Measurements from ENCODE around the gene P2RX4.

DNA sequence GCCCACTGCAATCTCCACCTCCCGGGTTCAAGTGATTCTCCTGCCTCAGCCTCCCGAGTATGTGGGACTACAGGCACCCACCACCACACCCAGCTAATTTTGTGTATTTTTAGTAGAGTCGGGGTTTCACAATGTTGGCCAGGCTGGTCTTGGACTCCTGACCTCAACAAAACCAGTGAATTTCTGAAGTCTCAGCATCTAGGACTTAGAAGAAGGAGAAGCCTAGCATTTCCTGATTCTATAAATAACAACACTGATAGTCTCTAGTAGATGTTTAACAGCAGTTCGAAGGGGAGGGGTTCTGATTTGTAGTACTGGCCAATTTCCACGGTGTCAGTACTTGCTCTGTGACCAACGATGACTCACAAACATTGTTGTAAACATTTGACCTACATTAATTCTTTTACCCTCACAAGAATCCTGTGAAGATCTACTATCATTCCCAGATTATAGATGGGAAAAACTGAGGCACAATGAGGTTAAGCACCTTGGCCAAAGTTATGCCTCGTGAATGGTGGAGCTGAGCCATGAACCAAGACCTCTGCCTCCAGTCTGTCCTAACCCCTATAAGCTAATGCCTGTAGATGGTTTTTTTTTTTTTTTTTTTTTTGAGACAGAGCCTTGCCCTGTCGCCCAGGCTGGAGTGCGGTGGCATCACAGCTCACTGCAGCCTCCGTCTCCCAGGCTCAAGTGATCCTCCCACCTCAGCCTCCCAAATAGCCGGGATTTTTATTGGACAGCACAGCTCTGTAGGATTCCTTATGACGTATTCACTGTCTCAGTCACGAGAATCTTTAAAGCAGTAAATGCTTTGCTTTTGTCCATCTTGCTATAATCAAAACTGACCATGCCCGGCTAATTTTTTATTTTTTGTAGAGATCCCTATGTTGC lies 5.2 kb downstream of the P2RX4 start:
- TF ChIP-seq, protein P1, sequence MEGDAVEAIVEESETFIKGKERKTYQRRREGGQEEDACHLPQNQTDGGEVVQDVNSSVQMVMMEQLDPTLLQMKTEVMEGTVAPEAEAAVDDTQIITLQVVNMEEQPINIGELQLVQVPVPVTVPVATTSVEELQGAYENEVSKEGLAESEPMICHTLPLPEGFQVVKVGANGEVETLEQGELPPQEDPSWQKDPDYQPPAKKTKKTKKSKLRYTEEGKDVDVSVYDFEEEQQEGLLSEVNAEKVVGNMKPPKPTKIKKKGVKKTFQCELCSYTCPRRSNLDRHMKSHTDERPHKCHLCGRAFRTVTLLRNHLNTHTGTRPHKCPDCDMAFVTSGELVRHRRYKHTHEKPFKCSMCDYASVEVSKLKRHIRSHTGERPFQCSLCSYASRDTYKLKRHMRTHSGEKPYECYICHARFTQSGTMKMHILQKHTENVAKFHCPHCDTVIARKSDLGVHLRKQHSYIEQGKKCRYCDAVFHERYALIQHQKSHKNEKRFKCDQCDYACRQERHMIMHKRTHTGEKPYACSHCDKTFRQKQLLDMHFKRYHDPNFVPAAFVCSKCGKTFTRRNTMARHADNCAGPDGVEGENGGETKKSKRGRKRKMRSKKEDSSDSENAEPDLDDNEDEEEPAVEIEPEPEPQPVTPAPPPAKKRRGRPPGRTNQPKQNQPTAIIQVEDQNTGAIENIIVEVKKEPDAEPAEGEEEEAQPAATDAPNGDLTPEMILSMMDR (optimal IDR thresholded peaks at IDR 0.05 in 1 of 3, IDR thresholded peaks at IDR 0.05 in 1 of 3, conservative IDR thresholded peaks at IDR 0.05 in 1 of 3; ENCODE audit: extremely low read depth in 1 of 3, insufficient read depth in 2 of 3, low read length in 3 of 3), result no peak
- TF ChIP-seq EZH2 (IDR thresholded peaks at IDR 0.05; ENCODE audit: low read length), result no peak

Measured in keratinocyte (primary cell).